HK-2 (cell line): ENCODE measurements around the gene COPE.

Experiments
- DNase-seq: peaks from one replicate; pipeline ENCODE4 v3.0.0-alpha.2; 2018; ENCODE audit not compliant: unreplicated experiment

The COPE gene

DNA sequence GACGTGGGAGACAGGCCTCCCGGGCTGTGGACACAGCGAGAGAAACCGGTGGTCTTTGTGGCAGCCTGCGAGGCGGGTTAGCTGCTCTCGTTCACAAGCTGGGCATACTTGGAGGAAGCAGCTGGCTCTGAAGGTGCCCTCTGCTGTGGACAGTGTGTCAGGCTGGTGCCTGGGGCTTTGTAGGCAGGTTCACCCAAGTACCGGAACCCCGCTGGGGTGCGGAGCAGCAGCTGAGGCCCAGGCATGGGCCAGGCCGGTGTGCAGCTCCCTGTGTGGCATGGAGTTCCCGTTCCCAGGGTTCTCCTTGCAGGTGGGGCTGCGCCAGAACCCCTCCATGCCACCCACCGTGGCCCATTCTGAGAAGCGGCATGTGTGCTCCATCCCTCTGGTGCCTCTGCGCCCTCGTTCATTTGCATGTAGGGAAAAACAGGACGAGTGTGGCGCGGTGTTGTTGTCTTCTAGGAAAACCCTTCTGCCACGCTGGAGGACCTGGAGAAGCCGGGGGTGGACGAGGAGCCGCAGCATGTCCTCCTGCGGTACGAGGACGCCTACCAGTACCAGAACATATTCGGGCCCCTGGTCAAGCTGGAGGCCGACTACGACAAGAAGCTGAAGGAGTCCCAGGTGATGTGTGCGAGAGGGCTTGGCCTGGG, 67.4 kb downstream of the COPE start:
- no peak for DNase-seq

DNA sequence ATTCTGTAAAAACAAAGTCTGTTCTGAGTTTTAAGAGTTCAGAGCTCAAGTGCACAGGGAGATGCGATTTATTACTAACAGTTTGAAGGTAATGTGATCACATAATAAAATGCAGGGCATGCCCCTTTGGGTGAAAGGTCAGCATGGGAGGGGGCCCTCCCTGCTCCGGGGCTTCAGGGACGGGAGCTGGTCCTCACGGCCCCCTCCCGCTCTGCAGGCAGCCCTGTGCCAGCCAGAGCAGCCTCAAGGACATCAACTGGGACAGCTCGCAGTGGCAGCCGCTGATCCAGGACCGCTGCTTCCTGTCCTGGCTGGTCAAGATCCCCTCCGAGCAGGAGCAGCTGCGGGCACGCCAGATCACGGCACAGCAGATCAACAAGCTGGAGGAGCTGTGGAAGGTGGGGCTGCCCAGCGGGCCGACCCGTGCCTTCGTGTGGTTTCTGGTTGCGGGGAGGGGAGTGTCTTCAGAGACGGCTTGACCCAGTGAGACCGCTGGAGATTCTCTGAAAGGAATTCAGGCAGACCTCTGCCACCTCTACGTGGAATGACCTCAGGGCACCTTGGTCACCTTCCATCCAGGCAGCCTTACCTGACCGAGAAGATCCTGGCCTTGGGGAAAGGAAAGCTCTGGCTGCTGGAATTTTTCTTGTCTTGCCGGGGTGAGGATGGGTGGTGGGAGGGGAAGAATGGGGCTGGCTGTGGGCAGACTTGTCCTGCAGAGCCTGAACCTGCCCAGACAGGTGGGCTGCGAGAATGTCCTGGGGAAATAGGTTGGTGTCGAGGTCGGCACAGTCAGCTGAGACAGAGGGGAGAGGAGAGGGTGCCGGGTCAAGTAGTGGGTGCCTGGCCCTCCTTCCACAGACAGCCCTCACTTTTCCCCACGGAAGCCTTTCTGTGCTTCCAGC, 68.5 kb downstream of the COPE start:
- no peak for DNase-seq

DNA sequence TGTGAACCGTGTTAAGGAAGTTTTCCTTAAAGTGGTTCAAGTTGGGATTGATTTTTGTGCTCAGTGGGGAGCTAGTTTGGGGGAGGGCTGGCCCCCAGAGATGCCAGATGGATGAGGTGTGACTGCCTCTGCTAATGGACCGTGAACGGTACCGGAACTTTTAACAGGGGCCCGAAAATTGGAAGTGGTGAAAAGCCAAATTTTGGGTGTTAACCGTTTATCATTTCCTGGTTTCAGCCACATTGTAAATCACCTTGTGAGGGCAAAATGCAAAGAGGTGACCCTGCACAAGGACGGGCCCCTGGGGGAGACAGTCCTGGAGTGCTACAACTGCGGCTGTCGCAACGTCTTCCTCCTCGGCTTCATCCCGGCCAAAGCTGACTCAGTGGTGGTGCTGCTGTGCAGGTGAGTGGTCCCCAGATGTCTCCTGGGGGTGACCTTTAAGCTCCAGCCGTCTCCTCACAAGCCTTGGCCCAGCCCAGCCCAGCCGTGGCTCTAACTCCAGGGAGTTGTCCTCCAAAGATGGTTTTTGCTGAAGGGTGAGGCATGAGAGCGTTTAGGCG, 69.3 kb downstream of the COPE start:
- DNase-seq: no peak
